Fibroblast of gingiva (primary cell): ENCODE results near the gene HSPA6.
"Not testable (repeated sequence)": the region's sequence is repeated elsewhere in the genome, so short reads cannot be mapped to it uniquely, and the experiment has no call there.

Source experiments
- DNase-seq: peaks from one replicate; pipeline ENCODE4 v3.0.0-alpha.2; 2011; ENCODE audit warnings: low read depth

Gene HSPA6

DNA sequence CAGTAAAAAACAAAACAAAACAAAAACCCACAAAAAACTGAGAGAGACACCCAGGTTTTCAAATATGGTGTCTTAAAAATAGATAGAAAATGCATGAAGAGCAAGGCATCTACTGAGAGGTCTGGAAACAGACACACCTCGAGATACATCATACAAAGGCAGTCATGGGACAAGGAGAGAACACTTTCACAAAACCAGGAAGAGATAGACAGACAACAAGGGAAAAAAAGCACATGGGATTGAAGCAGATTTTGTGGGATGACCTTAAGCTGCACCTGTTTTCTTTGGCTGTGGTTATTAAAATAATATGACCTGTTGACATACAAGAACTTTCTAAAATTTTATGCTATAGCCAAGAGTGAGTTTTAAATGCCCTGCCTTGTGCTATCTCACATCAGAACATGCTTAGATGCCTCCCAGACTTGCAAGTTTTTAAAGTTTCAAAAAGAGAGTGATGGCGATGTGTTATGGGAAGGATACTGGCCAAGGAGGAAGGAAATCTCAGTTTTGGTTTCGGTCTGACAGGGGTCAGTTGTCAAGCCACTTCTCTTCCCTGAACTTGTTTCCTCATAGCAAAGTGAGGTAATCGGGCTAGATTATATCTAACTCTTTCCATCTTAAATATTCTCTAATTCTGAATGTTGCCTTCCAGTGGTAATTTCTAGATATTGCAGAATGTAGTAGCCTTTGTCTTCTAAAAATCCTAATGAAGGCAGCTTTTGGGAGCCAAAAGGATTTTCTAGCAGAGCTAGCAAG, 36.8 kb downstream of the HSPA6 start:
- not testable (repeated sequence) for DNase-seq

GRCh38 chr1:161562441-161562840, 38.1 kb downstream of the HSPA6 start:
- DNase-seq = not testable (repeated sequence)

DNA sequence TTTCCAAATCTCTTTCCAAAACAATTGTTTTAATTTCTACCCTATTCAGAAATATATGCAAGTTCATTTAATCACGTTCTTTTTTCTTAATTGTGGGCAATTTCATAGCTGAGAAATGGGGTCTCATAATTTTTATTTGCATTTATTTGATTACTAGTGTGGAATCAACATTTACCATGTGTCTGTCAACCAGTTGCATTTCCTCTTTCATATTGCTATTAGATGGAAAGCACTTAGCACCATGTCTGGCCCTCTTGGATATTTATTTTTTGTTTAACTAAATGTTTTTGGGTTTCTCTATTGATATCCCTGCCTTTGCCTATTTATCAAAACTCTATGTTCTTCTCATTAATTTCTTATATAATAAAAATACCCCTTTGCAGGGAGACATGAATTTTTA, 39.2 kb downstream of the HSPA6 start:
- DNase-seq = not testable (repeated sequence)

- not testable (repeated sequence) for DNase-seq
Observed at GRCh38 chr1:161566602-161566960, 42.2 kb downstream of the HSPA6 start.

DNA sequence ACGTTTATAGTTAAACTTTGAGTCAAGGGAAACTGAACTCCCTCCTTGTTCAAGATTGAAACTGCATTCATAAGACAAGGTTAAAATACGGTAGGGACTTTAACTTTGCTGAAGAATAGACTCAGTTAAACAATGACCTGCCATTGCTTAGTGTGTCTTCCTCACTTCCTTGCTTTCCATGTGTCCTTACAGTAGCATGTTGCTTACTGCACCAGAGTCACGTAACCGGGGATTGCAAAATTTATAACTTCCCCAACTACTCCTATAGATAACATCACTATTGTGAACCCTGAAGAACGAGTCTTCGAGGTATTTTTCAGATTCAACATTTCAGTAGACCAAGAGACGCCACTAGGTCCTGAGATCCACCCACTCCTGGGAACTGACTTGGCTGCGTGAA, 47.4 kb downstream of the HSPA6 start:
- not testable (repeated sequence) for DNase-seq
